Measurements from ENCODE around the gene PAPSS1.

The PAPSS1 gene

GRCh38 chr4:107570952-107571351 lies 149.1 kb downstream of the PAPSS1 start:
- Histone ChIP-seq H3K4me3 (ENCODE audit: low read depth in 1 of 2, low read length in 2 of 2) (no peak overlapping the region), H3K79me2 (ENCODE audit: insufficient read depth, low read length) (no peaks in the 10 kb centered on the region), H3K27me3 (ENCODE audit: insufficient read depth, low read length, poor library complexity) (peaks cover 3% of the 10 kb centered on the region), H3K4me1 (ENCODE audit: insufficient read depth, low read length) (no peaks in the 10 kb centered on the region), H4K20me1 (ENCODE audit: insufficient read depth, low read length) (no peaks in the 10 kb centered on the region), H3K27ac (ENCODE audit: low read length) (no peak overlapping the region), H3K9me3 (ENCODE audit: insufficient read depth, low read length, severe bottlenecking) (no peaks in the 10 kb centered on the region), H3K4me2 (ENCODE audit: insufficient read depth, low read length) (no peak overlapping the region), H3K9ac (ENCODE audit: low read depth, low read length) (no peak overlapping the region), H2AFZ (ENCODE audit: low read depth, low read length) (no peak overlapping the region), H3K36me3 (ENCODE audit: insufficient read depth, low read length) (no peaks in the 10 kb centered on the region)
- no peak for ATAC-seq (ENCODE audit: insufficient read depth, low read depth)
- TF ChIP-seq, protein P1, sequence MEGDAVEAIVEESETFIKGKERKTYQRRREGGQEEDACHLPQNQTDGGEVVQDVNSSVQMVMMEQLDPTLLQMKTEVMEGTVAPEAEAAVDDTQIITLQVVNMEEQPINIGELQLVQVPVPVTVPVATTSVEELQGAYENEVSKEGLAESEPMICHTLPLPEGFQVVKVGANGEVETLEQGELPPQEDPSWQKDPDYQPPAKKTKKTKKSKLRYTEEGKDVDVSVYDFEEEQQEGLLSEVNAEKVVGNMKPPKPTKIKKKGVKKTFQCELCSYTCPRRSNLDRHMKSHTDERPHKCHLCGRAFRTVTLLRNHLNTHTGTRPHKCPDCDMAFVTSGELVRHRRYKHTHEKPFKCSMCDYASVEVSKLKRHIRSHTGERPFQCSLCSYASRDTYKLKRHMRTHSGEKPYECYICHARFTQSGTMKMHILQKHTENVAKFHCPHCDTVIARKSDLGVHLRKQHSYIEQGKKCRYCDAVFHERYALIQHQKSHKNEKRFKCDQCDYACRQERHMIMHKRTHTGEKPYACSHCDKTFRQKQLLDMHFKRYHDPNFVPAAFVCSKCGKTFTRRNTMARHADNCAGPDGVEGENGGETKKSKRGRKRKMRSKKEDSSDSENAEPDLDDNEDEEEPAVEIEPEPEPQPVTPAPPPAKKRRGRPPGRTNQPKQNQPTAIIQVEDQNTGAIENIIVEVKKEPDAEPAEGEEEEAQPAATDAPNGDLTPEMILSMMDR (IDR thresholded peaks at IDR 0.05; ENCODE audit: borderline replicate concordance, extremely low read depth, low read length, poor library complexity, severe bottlenecking): no peak
- TF ChIP-seq EZH2 (IDR thresholded peaks at IDR 0.05; ENCODE audit: borderline replicate concordance, low read depth, low read length, severe bottlenecking): no peak
- DNase-seq: no peak

DNA sequence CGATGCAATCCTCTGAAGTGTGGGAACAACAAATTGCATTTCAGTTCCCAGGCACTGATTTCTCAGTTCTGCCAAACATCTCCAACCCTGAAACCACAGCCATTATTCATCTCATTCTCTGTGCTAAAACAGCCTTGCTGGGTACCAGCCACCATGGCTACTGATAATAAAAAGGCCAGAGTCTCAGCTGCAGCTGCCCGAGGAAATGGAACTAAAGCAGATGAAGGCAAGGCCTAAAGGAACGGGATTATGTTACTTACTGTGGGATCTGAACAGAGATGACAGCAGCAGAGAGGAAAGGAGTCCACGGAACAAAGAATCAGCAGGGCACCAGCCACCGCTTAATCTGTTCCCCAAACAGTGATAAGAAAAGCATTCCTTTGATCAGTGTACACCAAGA lies 155.7 kb downstream of the PAPSS1 start:
- ATAC-seq (ENCODE audit: insufficient read depth, low read depth): no peak
- DNase-seq: no peak
- H2AFZ ChIP-seq (ENCODE audit: low read depth, low read length): no peak overlapping the region

More for the DNA sequence above, 155.7 kb downstream of the PAPSS1 start:
- Histone ChIP-seq H3K4me3 (ENCODE audit: low read depth in 1 of 2, low read length in 2 of 2) (no peak overlapping the region), H3K79me2 (ENCODE audit: insufficient read depth, low read length) (no peaks in the 10 kb centered on the region), H3K4me2 (ENCODE audit: insufficient read depth, low read length) (no peak overlapping the region), H3K36me3 (ENCODE audit: insufficient read depth, low read length) (no peaks in the 10 kb centered on the region), H3K9me3 (ENCODE audit: insufficient read depth, low read length, severe bottlenecking) (no peaks in the 10 kb centered on the region), H3K9ac (ENCODE audit: low read depth, low read length) (no peak overlapping the region), H3K4me1 (ENCODE audit: insufficient read depth, low read length) (no peaks in the 10 kb centered on the region), H3K27me3 (ENCODE audit: insufficient read depth, low read length, poor library complexity) (no peaks in the 10 kb centered on the region), H3K27ac (ENCODE audit: low read length) (no peak overlapping the region), H4K20me1 (ENCODE audit: insufficient read depth, low read length) (no peaks in the 10 kb centered on the region)
- TF ChIP-seq, protein P1 (IDR thresholded peaks at IDR 0.05; ENCODE audit: borderline replicate concordance, extremely low read depth, low read length, poor library complexity, severe bottlenecking): no peak
- TF ChIP-seq EZH2 (IDR thresholded peaks at IDR 0.05; ENCODE audit: borderline replicate concordance, low read depth, low read length, severe bottlenecking): no peak

Data from DND-41 (cell line).